Stimulated activated naive CD8-positive, alpha-beta T cell treated with anti-CD3 and anti-CD28 coated beads, Interleukin-15, Interleukin-2, amounts not matched to agents 100 U/mL and 50 U/mL, for 24 hours (primary cell): ENCODE data around the gene SLC46A2.

ENCODE experiments used
- ATAC-seq: fragments of 150-1000 bp; cut with Tn5 transposase; one replicate; pipeline ENCODE4 v1.10.0; 2021
- DNase-seq: peaks from one replicate; pipeline ENCODE4 v3.0.0; 2021

Gene SLC46A2

DNA sequence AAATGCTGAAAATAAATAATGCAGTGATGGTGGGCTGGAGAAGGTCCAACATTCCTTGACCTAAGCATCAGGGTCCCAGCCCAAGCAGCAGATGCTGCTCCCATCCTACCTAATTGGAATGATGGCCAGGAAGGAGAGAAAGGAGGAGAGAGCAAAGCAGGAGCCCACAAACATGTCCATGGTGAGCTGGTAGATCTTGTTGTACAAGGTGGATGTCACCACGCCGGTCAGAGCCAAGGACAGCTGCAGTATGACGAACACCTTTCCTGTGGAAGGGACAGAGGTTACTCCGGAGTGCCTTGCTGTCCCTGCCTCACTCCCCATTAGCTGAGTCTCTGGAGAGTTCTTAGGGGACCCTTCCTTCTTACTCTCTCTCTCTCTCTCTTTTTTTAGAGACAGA lies 4.3 kb downstream of the SLC46A2 start:
- no peak for DNase-seq
- no peak for ATAC-seq

DNA sequence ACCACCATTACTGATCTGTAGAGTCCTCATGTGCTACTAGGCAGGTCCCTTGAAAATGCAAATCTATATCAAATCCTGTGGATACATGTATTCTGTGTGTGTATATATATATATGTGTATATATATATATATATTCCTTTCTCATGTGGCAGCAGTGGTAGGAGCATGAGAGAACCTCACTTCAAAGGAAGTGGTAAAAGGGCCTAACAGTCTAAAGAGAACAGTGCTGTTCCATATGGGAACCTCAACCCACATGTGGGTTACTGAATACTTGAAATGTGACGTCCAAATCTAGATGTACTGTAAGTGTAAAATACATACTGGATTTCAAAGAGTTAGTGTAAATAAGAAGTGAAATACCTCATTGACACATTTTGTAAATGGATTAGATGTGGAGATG lies 5.4 kb downstream of the SLC46A2 start:
- DNase-seq: no peak
- no peak for ATAC-seq

DNA sequence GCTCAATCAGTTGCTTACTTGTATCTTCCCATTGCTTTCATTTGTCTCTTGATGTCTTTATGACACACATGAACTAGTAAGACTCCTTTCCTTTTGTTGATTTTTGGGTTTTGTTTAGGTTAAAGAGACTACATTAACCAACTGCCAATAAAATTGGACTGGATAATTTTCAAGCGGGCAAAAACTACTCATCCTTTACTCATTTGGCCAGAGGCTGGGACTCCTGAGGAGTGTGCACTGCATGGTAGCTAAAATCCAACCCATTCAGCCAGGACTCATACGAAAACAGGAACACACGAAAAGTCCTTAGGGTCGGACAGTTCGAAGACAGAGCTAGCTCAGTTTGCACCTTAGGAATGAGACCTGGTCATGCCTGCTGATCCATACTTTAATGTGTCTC lies 6.0 kb downstream of the SLC46A2 start:
- DNase-seq (no peak), ATAC-seq (no peak)

DNA sequence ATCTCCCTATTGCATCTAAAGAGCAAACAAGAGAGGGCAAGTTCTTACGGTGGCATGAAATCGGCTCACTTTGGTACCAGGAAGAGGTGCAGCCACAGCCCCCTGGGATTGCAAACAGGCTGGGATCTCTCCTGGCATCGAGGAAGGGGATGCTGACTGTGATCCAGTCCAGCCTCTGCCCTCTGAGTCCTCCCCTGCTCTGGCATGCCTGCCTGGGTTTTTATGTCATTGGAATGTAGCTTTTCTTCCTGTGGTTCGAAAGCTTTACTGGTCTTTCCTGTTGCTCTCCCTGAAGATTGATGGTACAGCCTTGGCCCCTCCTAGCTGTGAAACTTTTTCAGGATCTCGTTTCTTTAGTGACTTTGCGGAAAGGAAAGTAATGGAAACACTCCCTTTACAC lies 6.6 kb downstream of the SLC46A2 start:
- DNase-seq (no peak), ATAC-seq (no peak)

DNA sequence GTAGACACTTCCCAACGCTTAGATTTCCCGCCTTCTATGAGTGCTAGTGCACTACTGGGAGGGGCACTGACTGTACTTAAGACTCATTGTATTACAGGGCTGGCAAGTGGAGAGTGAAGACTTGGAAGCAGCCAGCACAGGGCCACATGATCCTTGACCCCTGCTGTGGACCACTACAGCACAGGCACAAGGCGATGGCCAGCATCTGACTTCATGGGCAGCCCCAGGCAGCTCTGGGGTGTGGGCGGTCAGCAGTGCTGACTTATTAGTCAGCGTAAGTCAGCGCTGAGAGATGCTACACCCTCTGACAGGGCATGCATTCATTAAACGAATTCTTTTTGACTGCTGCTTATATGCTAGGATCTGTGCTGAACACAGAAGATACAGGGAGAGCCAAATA lies 9.3 kb downstream of the SLC46A2 start:
- DNase-seq (no peak), ATAC-seq (no peak)

DNA sequence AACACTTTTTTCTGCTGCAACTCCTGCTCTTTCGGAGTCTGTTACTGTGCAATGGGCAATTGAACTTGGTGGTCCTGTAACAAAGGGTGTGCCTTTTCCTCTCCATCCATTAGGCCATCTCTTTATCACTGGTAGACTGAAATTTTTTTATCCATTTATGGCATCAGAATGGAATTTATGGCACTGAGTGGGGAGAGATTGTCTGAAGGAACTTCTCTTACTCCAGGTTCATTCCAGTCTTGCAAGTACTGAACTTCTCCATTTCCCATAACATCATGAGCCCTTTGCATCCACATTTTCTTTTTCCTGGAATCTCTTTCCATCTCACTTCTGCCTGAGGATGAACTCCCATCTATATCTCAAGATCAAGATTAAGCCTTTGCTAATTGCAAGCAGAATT lies 10.0 kb downstream of the SLC46A2 start:
- DNase-seq (no peak), ATAC-seq (no peak)

DNA sequence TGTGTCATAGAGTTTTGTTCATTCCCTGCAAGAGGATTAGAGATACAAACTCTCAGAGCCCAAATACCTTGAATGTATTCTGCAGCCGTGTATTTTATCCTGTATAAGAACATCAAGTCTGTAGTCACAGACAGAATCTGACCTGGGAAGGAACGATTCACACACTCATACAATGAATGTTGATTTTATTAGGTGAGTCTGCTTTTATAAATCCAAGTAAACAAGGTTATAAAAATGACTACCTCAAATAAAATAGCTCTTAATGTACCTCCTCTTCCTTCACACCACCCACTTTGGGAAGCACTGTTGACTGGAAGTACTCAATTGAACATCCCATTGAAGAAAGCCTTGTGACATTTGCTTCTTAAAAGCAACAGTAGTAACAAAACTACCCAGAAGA lies 11.9 kb downstream of the SLC46A2 start:
- ATAC-seq (no peak), DNase-seq (no peak)

DNA sequence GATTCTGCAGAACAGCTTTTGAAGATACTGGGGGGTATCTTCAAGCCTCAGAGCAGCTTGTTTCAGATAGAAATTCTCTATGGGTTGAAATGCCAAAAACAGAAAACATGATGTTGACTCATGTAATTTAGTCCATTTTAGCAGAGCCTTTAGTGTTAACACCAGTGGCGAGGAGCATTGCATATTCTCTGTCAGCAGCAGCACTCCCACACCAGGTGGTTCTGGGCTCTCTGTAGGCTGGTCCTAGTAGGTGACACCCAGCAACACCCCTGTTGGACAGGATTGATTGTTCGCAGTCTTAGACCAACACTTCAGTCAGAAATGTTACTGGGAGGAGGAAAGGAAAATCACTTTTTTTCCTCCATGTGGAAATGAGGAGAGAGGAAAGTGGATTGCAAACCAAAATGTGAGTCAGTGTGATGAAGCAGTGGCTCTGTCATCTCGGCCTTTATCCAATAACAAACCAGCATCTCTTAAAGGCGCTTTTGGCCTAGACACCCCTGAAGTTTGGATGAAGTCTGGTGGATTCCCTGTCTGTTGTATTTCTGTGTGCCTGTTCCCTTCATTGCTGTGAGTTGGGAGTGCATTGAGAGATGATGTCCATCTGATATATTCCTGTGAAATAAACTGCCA lies 16.8 kb downstream of the SLC46A2 start:
- DNase-seq (no peak), ATAC-seq (no peak)

DNA sequence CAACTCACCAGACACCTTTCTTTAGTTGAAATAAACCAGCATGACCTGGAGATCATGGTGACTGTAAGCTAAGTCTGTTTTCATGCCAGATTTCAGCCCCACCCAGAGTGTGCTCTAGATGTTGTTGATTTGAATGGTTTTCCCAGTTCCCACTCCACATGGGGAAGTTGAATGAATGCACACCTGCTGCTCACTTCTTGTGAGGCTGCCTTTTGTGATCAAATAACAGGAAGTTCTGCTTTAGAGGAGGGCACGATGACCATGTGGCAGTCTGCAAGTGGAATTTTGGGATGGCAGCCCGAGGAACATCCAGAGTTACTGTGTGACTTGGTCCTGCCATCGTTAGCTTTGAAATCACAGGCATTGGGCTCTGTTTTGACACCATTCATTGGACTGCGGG lies 18.7 kb downstream of the SLC46A2 start:
- no peak for ATAC-seq
- no peak for DNase-seq

DNA sequence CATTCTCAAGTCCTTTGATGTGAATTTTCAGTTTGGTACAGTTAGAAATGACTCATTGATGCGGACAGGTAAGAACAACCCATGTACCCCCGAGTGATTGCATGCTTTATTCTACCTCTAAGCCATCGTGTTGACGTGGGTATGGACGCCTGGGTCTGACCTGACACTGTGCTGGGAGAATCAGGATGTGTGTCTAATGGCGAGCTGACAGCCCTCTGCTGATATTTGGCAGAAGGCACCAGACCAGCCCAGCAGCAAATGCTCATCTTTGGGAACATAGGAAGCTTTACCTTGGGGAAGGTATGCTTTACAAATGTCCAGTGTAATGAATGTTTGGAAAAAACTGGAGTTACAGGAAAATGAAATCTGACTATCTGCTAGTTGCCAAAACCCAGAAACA lies 20.1 kb downstream of the SLC46A2 start:
- ATAC-seq (no peak), DNase-seq (no peak)

DNA sequence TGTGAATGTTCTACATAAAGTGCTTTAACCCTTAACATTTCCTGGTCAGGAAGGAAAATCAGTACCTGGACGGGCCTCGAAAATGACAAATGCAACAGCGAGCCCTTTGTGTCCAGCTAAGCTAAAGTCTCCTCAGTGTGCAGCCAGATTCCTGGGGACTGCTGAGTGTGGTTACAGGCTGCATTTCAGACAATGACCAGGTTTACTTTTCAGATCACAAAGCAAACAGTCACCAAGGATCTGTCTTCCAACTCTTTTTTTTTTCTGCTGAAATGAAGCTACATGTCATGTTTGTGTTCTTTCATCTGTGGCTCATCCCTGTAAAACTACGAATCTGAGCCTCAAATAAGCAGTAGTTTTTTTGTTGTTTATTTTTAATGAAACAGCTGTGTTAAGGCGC lies 20.8 kb downstream of the SLC46A2 start:
- DNase-seq (no peak), ATAC-seq (no peak)

DNA sequence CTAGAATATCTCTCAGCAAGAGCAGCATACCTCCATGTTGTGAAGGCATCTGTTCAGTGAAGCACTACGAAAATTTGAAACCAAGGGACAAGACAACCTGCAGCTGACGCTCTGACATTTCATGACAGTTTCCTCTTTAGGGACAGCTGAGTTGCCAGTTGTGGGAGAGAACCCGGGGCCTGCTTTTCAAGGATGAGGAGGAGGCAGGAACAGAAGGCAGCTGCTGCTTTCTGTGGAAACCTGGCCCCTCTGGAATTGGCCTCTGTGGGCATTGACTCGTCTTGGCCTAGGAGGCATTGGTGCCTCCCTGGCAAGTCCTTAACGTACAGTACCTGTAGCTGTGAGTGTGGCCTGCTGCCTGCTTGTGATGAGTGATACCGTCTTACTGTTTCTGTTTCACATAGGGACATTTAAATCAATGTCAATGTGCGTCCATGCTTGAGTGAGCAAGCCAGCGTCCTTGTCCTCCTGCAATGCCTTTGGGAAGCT lies 21.6 kb downstream of the SLC46A2 start:
- ATAC-seq: no peak
- no peak for DNase-seq

DNA sequence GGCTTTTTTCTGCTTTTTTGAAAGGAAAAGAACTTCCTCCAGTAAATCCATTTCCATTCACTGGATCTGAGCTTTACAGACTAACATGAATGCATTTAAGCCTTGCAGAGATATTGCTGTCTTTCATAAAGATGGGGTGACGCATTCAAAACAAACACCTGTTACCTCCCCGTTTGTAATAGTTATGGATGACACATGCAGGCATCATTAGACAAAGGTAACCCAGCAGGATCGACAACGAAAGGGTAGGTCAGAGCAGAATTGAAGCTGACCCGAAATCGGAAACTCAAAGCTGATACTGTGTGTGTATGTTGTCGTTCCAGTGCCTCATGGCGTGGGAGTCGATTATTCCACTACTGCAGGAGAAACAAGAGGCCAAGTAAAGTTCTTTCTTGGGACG lies 22.2 kb downstream of the SLC46A2 start:
- ATAC-seq (no peak), DNase-seq (no peak)

DNA sequence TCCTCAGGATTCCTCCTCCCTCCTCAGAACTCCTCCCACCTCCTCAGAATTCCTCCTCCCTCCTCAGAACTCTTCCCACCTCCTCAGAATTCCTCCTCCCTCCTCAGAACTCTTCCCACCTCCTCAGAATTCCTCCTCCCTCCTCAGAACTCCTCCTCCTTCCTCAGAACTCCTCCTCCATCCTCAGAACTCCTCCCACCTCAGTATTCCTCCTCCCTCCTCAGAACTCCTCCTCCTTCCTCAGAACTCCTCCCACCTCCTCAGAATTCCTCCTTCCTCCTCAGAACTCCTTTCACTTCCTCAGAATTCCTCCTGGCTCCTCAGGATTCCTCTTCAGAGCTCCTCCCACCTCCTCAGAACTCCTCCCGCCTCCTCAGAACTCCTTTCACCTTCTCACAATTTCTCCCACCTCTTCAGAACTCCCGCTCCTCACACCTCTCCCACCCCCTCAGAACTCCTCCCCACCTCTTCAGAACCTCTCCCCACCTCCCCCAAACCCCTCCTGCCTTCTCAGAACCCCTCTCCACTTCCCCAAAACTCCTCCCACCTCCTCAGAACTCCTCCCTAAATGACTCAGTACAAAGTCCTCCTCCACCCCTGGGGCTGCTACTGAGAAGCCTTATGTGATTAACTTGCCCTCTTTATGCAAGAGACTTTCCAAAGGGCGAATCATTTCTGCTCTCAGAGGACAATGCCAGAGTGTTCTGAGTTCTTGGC lies 23.2 kb downstream of the SLC46A2 start:
- ATAC-seq: peak; percentile 71
- peak; percentile 17 for DNase-seq

DNA sequence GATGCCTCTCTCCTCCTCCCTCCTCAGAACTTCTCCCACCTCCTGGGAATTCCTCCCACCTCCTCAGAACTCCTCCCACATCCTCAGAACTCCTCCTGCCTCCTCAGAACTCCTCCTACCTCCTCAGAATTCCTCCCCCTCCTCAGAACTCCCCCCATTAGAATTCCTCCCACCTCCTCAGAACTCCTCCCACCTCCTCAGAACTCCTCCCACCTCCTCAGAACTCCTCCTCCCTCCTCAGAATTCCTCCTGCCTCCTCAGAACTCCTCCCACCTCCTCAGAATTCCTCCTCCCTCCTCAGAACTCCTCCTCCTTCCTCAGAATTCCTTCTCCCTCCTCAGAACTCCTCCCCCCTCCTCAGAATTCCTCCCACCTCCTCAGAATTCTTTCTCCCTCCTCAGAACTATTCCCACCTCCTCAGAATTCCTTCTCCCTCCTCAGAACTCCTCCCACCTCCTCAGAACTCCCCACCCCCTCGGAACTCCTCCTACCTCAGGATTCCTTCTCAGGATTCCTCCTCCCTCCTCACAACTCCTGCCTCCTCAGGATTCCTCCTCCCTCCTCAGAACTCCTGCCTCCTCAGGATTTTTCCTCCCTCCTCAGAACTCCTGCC lies 23.9 kb downstream of the SLC46A2 start:
- DNase-seq: no peak
- no peak for ATAC-seq

DNA sequence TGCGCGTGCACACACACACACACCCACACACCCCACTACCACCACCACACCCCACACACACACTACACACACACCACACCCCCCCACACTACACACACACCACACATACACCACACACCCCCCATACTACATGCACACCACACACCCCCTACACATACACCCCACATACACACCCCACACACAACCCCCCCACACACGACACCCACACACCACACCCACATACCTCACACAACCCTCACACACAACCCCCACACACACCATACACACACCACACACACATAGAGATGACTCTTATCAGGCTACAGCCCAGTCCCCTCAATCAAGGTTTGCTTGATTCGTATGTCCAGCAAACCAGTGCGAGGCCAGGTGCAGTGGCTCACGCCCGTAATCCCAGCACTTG lies 25.7 kb downstream of the SLC46A2 start:
- ATAC-seq: no peak
- no peak for DNase-seq

DNA sequence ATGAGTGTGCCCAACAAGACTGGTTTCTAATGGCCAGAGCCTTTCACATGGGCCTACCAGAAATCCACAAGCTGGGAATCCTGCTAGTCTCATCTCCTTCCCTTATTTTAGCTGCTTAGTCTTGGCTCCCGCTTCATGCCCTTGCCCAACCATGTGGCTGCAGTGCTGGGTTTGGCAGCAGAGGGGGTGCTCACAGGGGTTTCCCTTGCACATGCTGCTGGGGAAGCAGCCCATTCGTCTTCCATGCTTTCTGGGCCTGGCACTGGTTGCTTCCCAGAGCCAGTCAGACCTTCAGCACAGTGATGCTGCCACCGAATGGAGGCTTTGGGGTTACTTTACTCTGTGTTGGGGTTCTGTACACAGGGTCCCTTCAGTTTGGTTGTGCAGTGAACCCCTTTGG lies 26.3 kb downstream of the SLC46A2 start:
- no peak for ATAC-seq
- DNase-seq: no peak

DNA sequence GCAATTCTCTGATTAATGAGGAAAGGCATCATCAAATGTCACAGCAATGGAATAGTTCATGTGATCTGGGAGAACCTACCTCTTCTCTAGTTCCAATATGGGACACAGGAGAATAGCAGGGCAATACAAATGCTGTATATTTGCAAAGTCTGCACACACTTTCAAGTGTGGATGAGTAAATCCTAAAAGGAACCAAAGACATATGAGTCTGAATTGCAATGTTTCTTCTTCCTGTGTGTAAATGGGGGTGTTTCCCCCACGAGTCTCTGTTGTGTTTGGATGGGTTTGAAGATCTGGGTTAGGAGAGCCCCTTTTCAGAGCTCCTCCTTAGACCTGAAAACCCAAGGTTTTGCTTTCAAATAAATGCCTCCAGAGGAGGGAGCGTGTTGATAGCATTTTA lies 26.9 kb downstream of the SLC46A2 start:
- no peak for DNase-seq

DNA sequence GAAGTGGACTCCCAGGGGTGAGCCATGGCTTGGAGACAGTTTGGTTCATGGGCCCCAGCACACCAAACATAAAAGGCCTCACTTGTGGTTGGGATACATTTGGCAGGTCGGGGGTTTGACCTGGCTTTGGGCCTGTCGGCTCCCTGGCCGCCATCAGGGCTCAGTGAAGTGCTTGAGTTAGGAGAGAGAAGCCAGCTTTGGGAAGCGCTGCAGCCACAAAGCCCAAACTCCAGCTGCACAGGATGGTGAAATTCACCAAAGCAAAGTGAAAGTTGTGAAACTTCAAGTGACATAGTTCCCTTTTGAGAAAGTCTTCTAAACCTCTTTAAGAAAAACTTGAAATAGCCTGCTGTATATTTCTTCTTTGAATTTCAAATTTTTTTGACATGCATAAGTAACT lies 27.5 kb downstream of the SLC46A2 start:
- DNase-seq: no peak
- ATAC-seq: no peak

More for the DNA sequence above, 26.9 kb downstream of the SLC46A2 start:
- ATAC-seq: no peak

DNA sequence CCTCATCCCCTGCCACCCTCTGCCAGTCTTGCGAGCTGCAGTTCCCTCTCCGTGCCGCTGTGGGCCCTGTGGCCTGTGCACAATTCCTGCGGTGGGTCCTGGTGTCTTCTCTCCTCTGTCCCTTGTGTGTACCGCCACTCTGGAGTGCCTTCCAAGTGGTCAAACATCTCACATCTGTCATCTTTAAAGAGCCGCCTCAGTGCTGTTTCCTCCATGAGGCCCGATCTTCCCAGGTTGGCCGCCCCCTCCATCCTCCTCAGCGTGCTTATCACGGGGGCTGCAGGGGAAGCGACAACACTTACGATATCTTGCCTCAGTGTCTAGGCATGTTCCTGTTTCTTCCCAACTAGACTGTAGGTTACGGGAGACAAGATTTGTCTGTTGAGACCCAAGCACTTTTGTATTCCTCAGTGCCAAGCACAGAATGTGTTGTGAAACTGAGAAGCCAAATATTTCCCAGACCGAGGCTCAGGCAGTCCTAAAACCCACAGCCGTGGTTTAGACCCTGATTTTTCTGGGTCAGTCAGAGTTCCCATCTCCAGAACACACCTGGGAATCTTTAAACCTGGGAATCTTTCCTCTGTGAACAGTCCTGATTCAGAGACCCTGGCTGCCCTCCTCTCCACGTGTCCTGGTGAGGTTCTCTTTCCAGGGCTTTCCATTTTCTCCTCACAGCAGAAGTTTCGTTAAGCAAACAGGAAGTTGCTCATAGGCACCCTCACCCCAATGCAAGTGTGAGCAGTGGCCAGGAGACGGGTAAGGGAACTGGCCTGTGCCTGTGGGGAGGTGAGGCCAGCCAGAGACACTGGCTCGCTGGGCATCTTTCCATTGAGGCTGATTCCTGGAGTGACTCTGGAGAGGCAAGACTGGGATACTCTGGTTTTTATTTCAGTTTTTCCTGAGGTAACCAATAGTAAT lies 28.8 kb downstream of the SLC46A2 start:
- no peak for DNase-seq
- no peak for ATAC-seq

DNA sequence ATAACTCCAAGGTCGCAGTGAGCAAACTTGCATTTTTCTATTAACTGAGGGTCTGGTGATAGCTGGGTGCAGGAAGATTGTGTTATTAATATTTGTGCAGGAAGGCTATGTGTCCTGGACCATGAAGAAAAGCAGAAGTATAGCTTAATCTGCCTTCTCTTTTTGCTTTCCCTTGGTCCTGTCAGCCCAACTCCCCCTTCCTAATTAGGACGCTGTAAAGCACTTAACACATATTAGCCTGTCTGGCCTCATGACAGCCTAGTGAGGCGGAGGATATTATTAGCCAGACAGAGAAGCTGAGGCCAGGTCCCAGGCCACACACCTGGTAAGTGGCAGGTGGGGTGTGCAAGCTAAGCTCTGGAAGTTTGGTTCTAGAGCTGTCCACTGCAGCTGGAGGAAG lies 29.5 kb downstream of the SLC46A2 start:
- ATAC-seq (no peak), DNase-seq (no peak)

DNA sequence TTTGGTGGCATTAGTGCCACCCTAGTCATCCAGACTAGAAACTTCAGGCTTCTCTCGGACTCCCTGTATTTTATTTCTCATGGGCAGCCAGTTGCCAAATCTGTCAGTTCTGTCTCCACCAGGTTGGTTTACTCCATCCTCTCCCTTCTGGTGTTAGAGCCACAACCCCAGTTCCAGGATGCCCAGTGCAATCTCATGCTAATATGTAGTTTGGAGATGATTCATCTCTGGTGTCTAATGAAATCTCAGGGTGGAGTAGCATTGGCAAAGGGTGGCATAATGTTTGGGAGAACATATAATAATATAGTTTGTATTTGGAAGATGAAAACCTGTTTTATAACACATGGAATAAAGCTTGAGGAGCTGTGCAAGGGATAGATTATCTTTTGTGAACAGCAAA lies 30.2 kb downstream of the SLC46A2 start:
- ATAC-seq: no peak
- DNase-seq: no peak
